GM21515 (cell line): ENCODE measurements around the gene TNFRSF18.

Experiments
- ATAC-seq: cut with Tn5 transposase; IDR thresholded peaks from one replicate; pipeline ENCODE4 v1.9.1; 2021; ENCODE audit not compliant: unreplicated experiment

The TNFRSF18 gene

GRCh38 chr1:1228596-1229321 lies 22.4 kb upstream of the TNFRSF18 start:
- no peak for ATAC-seq

DNA sequence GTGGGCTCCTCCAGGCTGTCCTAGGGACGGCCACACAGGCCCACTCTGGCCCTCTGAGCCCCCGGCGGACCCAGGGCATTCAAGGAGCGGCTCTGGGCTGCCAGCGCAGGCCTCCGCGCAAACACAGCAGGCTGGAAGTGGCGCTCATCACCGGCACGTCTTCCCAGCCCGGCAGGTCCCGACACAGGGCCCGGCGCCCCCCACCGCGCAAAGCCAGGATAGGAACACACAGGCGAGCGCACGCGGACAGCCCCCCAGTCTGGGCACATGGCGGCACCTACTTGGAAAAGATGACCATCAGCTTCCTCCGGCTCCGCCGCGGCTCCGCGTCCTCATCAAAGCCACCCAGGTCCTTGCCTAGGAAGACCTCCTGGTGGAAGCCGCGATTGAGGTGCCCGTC lies 21.8 kb upstream of the TNFRSF18 start:
- ATAC-seq = no peak

- ATAC-seq = no peak
Observed at GRCh38 chr1:1227386-1227785, 21.0 kb upstream of the TNFRSF18 start.

DNA sequence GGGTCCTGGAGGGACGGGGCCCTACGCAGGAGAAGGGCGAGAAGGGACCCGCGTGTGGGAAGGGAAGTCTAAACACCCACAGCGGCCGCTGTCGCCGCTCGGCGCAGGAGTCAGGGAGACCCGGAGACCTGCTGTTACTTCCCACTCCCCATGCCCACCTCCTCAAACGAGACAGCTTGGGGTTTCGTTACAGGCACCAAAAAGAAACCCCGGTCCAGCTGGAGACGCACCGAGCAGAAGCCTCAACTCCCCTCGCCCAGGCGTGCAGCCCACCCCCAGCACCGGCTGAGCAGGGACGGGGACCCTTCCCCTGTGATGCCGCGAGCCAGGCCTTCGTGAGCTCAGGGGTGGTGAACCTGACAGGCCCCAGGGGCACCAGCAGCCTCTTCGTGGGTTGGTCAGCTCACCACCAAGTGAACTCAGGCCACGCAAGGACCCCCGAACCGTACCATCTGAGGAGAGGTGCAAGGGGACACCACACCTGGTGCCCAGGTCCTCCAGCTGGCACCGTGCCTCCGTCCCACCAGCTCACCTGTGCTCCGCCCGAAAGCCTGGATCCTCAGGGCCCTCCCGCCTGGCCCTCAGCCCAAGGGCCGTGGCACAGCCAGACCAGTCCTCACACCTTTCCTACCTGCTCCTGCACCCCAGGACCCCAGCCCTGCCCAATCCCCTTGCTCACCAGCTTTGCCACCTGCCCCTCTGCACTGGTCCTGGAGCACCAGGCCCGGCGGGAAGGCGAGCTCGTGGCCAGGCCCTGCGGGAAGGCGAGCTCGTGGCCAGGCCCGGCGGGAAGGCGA lies 20.4 kb upstream of the TNFRSF18 start:
- ATAC-seq = no peak

GRCh38 chr1:1225913-1226312 lies 19.5 kb upstream of the TNFRSF18 start:
- no peak for ATAC-seq

DNA sequence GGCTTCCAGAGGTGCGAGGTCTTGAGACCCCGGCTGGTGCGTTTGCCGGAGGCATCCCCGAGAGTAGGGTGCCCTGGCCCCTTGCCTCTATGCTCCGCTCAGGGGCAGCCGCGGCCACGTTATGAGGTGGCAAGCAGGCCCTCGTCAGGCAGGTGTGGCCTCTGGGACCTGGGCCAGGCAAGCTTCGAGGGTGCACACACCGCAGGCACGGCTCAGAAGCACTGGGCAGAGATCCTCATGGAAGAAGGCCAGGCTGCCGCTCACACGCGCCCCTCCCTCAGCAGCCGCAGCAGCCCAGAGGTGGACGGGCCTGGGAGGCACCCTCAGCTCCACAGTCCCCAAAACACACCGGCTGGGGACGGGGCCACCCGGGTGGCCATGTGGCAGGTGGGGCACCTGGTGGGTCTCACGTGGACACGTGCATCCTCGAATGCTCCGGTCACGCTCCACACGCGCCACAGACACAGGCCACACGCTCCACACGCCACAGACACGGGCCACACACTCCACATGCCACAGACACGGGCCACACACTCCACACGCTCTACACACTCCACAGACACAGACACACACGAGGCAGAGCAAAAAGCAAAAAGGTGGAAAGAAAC lies 18.9 kb upstream of the TNFRSF18 start:
- ATAC-seq = no peak

DNA sequence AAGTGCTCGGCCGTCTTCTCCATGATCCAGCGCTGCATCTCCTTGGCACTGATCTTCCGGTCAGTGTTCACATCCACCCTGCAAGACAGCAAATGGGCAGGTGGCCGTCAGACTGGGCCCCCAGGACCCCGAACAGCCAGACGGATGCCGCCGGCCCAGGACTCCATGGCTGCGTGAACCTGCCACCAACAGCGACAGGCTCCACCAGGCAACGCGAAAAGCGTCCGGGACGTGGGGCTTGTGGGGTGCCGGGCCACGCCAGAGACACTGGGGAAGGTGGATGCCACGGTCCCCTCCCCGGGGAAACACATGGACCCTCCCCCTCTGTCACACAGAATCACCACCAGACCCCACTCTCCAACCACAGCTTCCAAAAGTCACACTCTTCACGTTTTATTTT lies 17.5 kb upstream of the TNFRSF18 start:
- no peak for ATAC-seq

- no peak for ATAC-seq
Observed at GRCh38 chr1:1223321-1223720, 16.9 kb upstream of the TNFRSF18 start.

- ATAC-seq = no peak
Observed at GRCh38 chr1:1222575-1223225, 16.3 kb upstream of the TNFRSF18 start.

DNA sequence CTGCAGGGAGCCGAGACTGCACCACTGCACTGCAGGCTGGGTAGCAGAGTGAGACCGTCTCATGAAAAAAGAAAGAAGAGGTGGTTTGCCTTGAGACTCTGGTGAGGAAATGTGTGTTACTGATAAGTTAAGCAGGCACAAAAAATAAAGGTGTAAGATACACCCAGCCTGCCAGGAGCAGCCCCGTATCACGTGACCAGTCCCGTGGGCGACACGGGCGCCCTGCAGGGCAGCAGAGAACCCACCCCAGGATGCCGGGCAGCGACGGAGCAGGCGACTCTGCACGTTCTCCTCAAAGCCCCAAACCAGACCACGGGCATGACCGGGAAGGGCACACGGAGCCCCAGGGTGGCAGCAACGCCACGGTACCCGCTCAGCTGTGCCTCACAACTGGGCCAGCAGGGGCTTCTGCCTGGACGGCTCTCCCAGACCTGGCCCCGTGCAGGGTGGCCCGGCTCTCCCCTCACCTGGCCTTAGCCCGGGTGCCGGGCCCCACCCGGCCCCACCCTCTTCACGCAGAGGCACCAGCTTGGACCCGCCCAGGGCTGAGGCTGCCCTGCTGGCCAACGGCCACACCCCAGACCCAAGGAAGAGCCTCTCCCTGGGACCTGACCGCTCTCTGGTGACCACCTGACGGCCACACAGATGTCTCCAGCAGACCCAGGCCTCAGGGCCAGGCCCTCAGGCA lies 15.6 kb upstream of the TNFRSF18 start:
- no peak for ATAC-seq

DNA sequence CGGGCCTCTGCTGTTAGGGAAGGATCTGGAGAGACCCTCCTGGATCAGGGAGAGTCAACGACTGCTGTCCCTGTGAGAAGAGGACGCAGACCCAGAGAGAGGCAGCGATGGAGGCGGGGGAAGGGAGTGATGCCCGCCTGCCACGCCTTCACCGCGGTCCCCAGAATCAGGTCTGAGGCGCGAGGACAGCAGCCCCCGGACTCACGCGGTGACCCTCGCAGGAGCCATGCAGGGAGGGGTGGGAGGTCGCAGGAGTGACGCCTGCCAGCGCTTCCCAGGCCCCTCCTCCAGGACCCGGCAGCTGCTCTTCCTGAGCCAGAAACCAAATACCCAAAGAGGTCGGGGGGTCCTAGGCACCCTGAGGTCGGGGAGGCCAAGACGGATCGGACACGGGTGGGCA lies 13.8 kb upstream of the TNFRSF18 start:
- no peak for ATAC-seq

DNA sequence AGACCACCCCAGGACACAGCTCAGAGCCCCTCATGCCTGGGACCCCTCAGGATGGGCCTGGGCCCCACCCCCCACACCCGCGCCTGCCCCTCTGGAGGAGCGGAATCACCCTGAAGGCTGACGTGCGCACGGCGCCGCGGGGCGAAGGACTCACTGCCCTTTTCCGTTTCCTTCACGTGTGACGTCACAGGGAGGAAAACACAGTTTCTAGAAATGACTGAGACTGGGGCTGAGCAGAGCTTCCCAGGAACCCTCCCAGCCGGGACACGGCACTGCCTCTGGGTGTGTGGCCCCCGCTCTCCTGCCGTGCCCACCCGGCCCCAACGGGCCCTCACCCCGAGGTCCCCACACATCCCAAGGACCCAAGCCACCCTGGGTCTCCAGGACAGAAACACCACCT lies 12.9 kb upstream of the TNFRSF18 start:
- ATAC-seq = no peak

DNA sequence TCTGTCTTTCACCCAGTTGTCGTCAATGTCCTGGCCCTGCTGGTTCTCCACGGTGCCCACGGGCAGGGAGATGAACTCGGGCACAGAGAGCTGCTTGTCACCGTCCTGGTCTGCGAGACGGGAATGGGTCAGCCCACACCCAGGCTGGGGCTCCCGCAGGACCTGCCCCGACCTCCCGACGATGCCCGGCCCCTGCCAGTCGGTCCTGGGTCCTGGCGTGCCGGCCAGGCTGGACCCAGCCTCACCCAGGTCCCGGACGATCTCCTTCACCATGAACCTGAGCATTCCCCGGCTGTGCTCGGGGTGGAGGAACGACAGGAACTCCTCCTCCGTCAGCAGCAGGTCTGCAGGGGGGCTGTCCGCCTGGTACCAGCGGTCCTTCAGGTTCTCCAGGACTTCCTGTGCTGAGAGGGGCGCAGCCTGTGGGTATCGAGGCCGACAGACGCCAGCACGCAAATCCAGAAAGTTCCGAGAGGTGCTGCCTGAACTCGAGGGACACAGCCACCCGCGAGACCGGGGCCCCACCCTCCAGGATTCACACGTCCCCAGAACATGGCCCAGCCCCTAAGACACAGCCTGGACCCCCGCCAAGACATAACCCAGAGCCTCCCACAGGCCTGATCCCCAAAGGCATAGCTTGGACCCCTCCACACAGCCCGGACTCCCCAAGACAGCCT lies 12.3 kb upstream of the TNFRSF18 start:
- no peak for ATAC-seq

DNA sequence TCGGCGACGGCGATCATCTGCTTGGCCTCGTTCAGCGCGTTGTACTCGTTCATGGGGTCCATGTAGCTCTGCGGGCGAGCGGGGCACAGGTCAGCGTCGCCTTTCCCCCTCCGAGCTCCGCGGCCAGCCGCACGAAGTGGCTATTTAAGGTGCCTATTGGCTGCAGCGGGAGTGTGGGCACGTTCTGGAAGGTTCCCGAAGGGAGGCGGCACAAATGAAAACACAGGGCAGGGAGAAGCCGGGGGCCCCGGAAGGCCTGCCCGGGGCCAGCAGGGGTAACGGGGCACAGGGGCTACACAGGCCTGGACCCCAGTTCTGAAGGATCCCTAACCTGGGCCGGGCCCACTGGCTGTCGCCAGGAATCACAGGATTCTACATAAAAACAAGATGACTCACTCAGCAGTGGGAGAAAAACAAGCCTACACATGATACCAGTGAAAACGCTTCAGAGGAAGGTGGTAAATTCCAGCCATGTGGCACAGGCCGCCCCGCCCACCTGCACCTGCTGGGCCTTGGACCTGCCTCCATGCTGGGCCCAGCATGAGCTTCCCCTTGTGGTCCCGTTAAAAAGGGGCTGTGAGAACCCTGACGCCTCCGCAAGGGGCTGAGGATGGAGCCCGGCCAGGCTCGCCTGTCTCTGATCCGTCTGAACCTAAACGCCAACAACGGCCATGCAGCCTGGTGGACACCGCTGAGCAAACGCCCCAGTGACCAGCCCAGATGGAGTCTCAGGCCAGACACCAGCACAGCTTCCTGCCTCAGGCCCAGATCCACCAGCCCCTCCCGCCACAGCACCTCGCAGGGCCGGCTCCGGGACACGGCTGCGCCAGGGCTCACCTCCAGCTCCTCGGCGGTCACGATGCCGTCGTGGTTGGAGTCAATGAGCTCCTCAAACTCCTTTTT lies 11.5 kb upstream of the TNFRSF18 start:
- no peak for ATAC-seq

GRCh38 chr1:1216770-1217620 lies 10.6 kb upstream of the TNFRSF18 start:
- no peak for ATAC-seq

- no peak for ATAC-seq
Observed at GRCh38 chr1:1215881-1216605, 9.7 kb upstream of the TNFRSF18 start.

- ATAC-seq = no peak
Observed at GRCh38 chr1:1215080-1215676, 8.8 kb upstream of the TNFRSF18 start.
